ENCODE data around the gene SLC18A2.
"Not testable (repeated sequence)": the region's sequence is repeated elsewhere in the genome, so short reads cannot be mapped to it uniquely, and the experiment has no call there.

The SLC18A2 gene

DNA sequence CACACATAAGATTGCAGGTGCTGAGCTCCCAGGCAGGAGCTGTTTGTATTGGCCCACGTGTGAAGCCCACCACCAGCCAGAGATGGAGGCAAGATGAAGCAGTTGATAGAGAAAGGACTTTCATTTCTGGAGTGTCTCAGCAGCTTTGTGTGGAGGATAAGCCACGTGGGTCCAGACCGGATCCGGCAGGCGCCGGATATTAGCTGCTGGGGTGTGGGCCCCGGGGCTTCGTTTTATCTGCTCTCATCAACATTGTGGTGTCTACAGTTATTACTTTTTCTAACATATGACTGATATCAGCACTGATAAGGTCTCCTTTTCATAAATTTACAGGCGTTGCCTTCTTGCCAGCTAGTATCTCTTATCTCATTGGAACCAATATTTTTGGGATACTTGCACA is 25.5 kb downstream of the SLC18A2 start:
- no peak for DNase-seq

GRCh38 chr10:117266812-117267211 is 25.9 kb downstream of the SLC18A2 start:
- no peak for DNase-seq

GRCh38 chr10:117268258-117268657 is 27.3 kb downstream of the SLC18A2 start:
- no peak for DNase-seq

DNA sequence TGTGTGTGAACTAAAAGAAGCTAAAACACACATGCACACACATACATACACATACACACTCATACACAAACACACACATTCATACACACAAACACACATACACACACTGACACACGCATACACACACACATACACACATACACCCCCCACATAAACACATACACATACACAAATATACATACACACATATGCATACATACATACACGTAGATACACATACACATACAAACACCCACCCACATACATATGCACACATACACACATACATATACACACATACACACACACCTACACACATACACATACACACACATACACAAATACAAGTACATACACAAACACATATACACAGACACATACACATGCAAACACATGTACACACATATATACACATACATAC is 28.0 kb downstream of the SLC18A2 start:
- no peak for DNase-seq

DNA sequence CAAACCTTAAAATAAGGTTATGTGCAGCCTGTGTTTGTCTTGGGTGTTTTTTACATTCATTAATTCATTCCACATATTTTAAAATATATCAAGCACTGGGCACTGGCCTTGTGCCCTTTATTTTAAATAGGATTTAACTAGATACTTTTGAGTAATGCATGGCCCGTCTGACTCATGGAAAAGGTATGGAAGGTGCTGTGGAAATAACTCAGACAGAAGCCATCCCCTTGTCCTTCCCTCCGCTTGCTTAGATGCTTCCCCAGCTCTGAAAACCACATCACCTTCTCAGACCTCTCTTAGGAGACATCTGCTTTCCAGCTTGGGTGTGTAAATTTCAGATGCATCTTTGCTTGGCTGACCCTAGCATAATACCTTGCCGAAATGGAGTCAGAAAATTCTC is 30.5 kb downstream of the SLC18A2 start:
- no peak for DNase-seq

- no peak for DNase-seq
Measured at GRCh38 chr10:117272195-117273076, 31.5 kb downstream of the SLC18A2 start.

- DNase-seq = no peak
Measured at GRCh38 chr10:117273980-117274379, 33.1 kb downstream of the SLC18A2 start.

DNA sequence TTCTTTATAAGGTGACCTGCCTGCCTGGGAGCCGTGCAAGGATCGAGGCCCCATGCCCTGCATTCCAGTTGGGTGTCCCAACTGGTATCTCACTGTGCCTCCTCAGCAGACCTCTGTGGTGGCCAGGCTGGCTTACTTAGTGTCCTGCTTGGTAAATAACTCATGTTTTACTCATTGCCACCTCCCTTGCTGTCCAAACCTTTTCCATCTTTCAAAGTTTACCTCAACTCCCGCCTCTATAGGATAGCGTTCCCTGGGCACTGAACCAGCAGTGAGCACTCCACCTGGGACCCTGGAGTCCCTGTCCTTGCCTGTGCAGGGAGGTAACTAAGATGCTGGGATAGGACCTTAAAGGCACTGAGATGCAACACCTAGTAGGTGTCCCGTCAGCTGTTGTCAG is 33.6 kb downstream of the SLC18A2 start:
- no peak for DNase-seq

DNA sequence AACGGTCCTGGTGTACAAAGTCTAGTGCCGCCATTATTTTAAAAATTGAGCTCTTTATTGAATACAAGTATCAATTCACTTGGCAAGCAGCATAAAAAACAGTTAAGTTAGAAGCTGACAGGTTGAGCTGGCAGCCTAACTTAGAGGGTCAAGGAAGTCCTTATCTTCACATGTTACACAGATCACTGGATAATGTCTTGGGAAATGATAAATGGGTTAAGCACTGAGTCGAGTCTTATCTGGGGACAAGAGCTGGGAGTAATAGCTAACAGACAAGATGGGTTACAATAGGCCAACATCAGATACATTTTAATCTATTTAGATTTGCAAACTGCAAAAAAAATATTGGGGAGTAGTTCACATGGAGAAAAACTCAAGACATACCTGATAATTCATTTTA is 34.2 kb downstream of the SLC18A2 start:
- DNase-seq = no peak

DNA sequence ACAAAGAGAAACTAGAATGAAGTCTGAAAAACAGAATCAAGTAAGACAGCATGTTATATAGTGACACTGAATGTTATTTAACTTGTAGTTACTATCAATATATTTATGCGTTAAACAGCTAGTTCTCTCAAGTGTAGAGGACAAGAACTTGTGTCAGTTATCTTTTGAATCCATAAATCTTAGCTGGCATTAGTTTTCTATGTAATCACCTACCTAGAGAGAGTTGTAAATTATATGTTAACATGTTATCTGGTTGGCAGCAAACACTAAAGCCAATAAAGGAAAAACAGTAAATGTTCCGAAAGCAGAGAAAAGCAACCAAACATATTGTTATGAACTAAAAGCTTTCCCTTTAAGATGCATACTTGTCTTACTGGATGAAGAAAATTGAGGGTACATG is 36.8 kb downstream of the SLC18A2 start:
- DNase-seq = no peak

- no peak for DNase-seq
Measured at GRCh38 chr10:117284716-117285494, 44.0 kb downstream of the SLC18A2 start.

DNA sequence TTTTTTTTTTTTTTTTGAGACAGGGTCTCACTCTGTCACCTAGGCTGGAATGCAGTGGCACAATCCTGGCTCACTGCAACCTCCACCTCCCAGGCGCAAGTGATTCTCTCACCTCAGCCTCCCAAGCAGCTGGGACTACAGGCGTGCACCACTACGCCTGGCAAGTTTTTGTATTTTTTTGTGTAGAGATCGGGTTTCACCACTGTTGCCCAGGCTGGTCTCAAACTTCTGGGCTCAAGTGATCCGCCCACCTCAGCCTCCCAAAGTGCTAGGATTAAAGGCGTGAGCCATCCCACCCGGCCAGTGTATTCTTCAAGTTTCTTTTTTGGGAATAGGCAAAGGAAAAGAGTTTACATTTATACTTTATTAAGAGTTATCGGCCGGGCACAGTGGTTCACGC is 50.0 kb downstream of the SLC18A2 start:
- DNase-seq = not testable (repeated sequence)

DNA sequence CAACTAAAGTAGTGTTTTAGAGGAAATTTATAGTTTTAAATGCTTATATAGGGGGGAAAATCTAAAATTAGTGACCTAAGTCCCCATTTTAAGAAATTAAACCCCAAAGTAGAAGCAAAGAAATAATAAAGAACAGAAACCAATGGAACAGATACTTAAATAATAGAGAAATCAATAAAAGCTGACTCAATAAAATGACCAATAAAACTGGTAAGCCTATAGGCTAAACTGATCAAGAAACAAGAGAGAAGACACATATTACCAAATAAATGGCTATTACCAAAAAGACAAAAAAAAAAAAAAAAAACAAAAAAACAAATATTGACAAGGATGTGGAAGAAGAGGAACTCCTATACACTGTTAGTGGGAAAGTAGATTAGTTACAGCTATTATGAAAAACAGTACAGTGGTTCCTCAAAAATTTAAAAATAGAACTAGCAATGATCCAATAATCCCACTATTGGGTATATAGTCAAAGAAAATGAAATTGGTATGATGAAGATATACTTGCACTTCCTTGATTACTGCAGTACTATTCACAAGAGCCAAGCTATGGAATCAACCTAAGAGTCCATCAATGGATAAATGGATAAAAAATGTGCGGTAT is 53.2 kb downstream of the SLC18A2 start:
- no peak for DNase-seq

DNA sequence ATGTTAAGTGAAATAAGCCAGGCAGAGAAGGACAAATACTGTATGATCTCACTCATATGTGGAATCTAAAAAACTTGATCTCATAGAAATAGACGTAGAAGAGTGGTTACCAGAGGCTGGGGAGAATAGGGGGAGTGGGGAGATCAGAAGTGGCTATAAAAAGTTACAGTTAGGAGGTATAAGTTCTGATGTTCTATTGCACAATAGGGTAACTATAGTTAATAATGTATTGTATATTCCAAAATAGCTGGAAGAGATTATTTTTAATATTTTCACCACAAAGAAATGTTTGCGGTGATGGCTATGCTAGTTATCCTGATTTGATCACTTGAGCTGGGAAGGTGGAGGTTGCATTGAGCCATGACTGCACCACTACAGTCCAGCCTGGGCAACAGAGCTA is 53.8 kb downstream of the SLC18A2 start:
- no peak for DNase-seq

GRCh38 chr10:117298219-117298618 is 57.3 kb downstream of the SLC18A2 start:
- no peak for DNase-seq

- DNase-seq = no peak
Measured at GRCh38 chr10:117299435-117299834, 58.5 kb downstream of the SLC18A2 start.

- DNase-seq = no peak
Measured at GRCh38 chr10:117300671-117301070, 59.8 kb downstream of the SLC18A2 start.

DNA sequence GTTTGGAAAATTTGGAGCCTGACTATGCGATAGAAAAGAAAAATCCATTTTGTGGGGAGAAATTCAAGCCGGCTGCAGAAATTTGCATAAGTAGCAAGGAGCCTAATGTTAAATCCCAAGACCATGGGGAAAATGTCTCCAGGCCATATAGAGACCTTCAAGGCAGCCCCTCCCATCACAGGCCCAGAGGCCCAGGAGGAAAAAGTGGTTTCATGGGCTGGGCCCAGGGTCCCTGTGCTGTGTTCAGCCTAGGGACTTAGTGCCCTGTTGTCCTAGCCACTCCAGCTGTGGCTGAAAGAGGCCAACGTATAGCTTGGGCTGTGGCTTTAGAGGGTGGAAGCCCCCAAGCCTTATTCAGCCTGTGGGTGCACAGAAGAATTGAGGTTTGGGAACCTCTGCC is 62.5 kb downstream of the SLC18A2 start:
- DNase-seq = not testable (repeated sequence)

- DNase-seq = no peak
Measured at GRCh38 chr10:117306674-117307073, 65.8 kb downstream of the SLC18A2 start.

GRCh38 chr10:117311261-117311660 is 70.3 kb downstream of the SLC18A2 start:
- DNase-seq = no peak

DNA sequence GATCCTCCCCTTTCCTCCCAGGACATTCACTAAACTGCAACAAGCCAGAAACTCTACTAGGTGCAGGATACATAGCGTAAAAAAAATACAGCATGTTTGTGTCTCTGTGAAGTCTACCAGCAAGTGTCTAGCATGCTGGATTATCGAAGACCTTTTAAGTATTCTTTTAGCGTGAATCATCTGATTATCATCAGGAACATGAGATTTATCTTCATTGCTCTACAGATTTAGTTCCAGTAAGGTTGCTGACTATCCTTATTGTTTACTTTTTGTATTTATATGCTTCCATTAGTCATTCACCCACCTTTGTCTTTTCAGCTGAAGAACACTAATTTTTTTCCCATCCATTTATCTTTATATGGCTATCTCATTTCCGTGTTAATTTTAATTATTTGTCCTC is 71.5 kb downstream of the SLC18A2 start:
- no peak for DNase-seq

GRCh38 chr10:117313641-117314040 is 72.7 kb downstream of the SLC18A2 start:
- no peak for DNase-seq

GRCh38 chr10:117316701-117317100 is 75.8 kb downstream of the SLC18A2 start:
- DNase-seq = no peak

- DNase-seq = no peak
Measured at GRCh38 chr10:117318909-117319308, 78.0 kb downstream of the SLC18A2 start.
